HCT116 (cell line): ENCODE data around the gene CRB1. TPM values are rescaled to one million over a fixed set of nuclear protein-coding genes. Genes with fewer than 3 reads are reported as not detected.

Experiments used
- ATAC-seq: fragments of 200-7000 bp; cut with Tn5 transposase; 2 replicates; pipeline ENCODE4 v1.9.1; 2020; ENCODE audit warnings: mild to moderate bottlenecking, moderate library complexity
- BruUV-seq: library from RNA; stranded (reverse); fragments of 400-500 nt; replicated peaks from 2 replicates; lab custom pipeline; 2021; lab: Mats Ljungman, UMichigan
- CTCF ChIA-PET: fragments of 300-600 bp; sonication (Branson Sonifier 250); formaldehyde crosslinking; loops from one replicate; lab custom pipeline; 2021; ENCODE audit warnings: antibody characterized with exemption; lab: Charles Lee
- POLR2A ChIA-PET: fragments of 300-600, 350-600 bp; sonication (Branson Sonifier 250); formaldehyde crosslinking; loops from one replicate; lab custom pipeline; 2021; ENCODE audit warnings: antibody characterized with exemption; lab: Charles Lee
- RAD21 ChIA-PET, 2 experiments: fragments of 300-600 bp; sonication (Branson Sonifier 250); formaldehyde crosslinking; loops; one replicate each; lab custom pipeline; 2023; ENCODE audit warnings: low total read pairs in 2 of 2; ENCODE audit not compliant: uncharacterized antibody in 2 of 2, unreplicated experiment in 2 of 2, low non-redundant PET in 1 of 2; lab: Charles Lee
- DNase-seq: peaks from one replicate; pipeline ENCODE4 v3.0.0-alpha.2; 2010; ENCODE audit warnings: low read depth, low spot score
- H2AFZ ChIP-seq: fragments of 200-600 bp; shearing (Covaris generic), sonication (generic); 2 replicates; pipeline ENCODE4 v1.6.1; 2017; ENCODE audit warnings: low read depth, mixed run types, mixed read lengths, antibody characterized with exemption, low read length; ENCODE audit not compliant: poor library complexity, severe bottlenecking
- H3K27ac ChIP-seq: 2 replicates; pipeline ENCODE4 v1.5.1; 2012; ENCODE audit warnings: low read depth, low read length
- H3K27me3 ChIP-seq: fragments of 200-600 bp; sonication (generic); 2 replicates; pipeline ENCODE4 v1.6.1; 2016; ENCODE audit warnings: mixed run types, low read length, mixed read lengths; ENCODE audit not compliant: insufficient read depth
- H3K36me3 ChIP-seq, 2 experiments: fragments of 200-500 bp in 1 of 2; fragments of 200-600 bp in 1 of 2; sonication (Bioruptor generic) in 1 of 2; sonication (generic) in 1 of 2; 2 replicates each; pipeline versions ENCODE4 v1.5.1 to v1.6.1; 2014 to 2016; ENCODE audit warnings: low read length in 2 of 2, inconsistent platforms in 1 of 2, mixed read lengths in 1 of 2, mixed run types in 1 of 2; ENCODE audit not compliant: insufficient read depth in 2 of 2, control insufficient read depth in 1 of 2
- H3K4me1 ChIP-seq, 2 experiments: fragments of 200-600 bp in 1 of 2; sonication (generic) in 1 of 2; 2 replicates each; pipeline versions ENCODE4 v1.5.1 to v1.6.1; 2012 to 2017; ENCODE audit warnings: low read length in 2 of 2, inconsistent platforms in 1 of 2, mild to moderate bottlenecking in 1 of 2, mixed read lengths in 1 of 2, mixed run types in 1 of 2, moderate library complexity in 1 of 2; ENCODE audit not compliant: insufficient read depth in 2 of 2, control insufficient read depth in 1 of 2
- H3K4me2 ChIP-seq: fragments of 200-600 bp; sonication (generic); 2 replicates; pipeline ENCODE4 v1.6.1; 2017; ENCODE audit warnings: mixed run types, low read length, mixed read lengths
- H3K4me3 ChIP-seq, 2 experiments: fragments of 200-600 bp in 1 of 2; sonication (generic) in 1 of 2; replicated peaks in 1 of 2; 2 replicates each; pipeline ENCODE4 v1.5.1; 2011 to 2016; ENCODE audit warnings: low read length in 2 of 2, control low read depth in 1 of 2, low read depth in 1 of 2, mild to moderate bottlenecking in 1 of 2, mixed read lengths in 1 of 2, mixed run types in 1 of 2
- H3K79me2 ChIP-seq: fragments of 200-600 bp; sonication (generic); 2 replicates; pipeline ENCODE4 v1.6.1; 2017; ENCODE audit warnings: mild to moderate bottlenecking, mixed run types, low read length, moderate library complexity, mixed read lengths; ENCODE audit not compliant: insufficient read depth
- H3K9ac ChIP-seq: fragments of 200-600 bp; sonication (generic); 2 replicates; pipeline ENCODE4 v1.6.1; 2016; ENCODE audit warnings: low read length, mixed read lengths
- H3K9me2 ChIP-seq: fragments of 200-600 bp; sonication (generic), shearing (Covaris generic); 2 replicates; pipeline ENCODE4 v1.6.1; 2017; ENCODE audit warnings: mixed run types, mild to moderate bottlenecking, moderate library complexity; ENCODE audit not compliant: insufficient read depth
- H3K9me3 ChIP-seq, 2 experiments: fragments of 200-500 bp in 1 of 2; fragments of 200-600 bp in 1 of 2; sonication (Bioruptor generic) in 1 of 2; sonication (generic) in 1 of 2; 2 replicates each; pipeline ENCODE4 v1.6.1; 2014 to 2017; ENCODE audit warnings: low read length in 2 of 2, mixed read lengths in 2 of 2, inconsistent platforms in 1 of 2, low read depth in 1 of 2, mild to moderate bottlenecking in 1 of 2, mixed run types in 1 of 2, moderate library complexity in 1 of 2; ENCODE audit not compliant: control insufficient read depth in 1 of 2, insufficient read depth in 1 of 2
- H4K20me1 ChIP-seq: fragments of 200-600 bp; sonication (generic), shearing (Covaris generic); 2 replicates; pipeline ENCODE4 v1.6.1; 2017; ENCODE audit warnings: mixed run types, mild to moderate bottlenecking, moderate library complexity; ENCODE audit not compliant: insufficient read depth
- ATF3 ChIP-seq: IDR thresholded peaks from 2 replicates; pipeline ENCODE4 v1.6.1; 2012
- EZH2phosphoT487 ChIP-seq: fragments of 200-600 bp; IDR thresholded peaks from 2 replicates; pipeline ENCODE4 v1.6.1; 2018; ENCODE audit warnings: antibody characterized with exemption, borderline replicate concordance
- FOSL1 ChIP-seq: IDR thresholded peaks from 2 replicates; pipeline ENCODE4 v1.6.1; 2012; ENCODE audit warnings: low read depth
- JUND ChIP-seq: IDR thresholded peaks from 2 replicates; pipeline ENCODE4 v1.6.1; 2012
- RAD21 ChIP-seq: IDR thresholded peaks from 2 replicates; pipeline ENCODE4 v1.6.1; 2012; ENCODE audit warnings: low read depth, mild to moderate bottlenecking
- REST ChIP-seq: IDR thresholded peaks from 2 replicates; pipeline ENCODE4 v1.6.1; 2012; ENCODE audit warnings: low read depth
- SIN3A ChIP-seq: IDR thresholded peaks from 2 replicates; pipeline ENCODE4 v1.6.1; 2012; ENCODE audit warnings: low read depth
- SP1 ChIP-seq: IDR thresholded peaks from 2 replicates; pipeline ENCODE4 v1.6.1; 2012; ENCODE audit warnings: low read depth
- SRF ChIP-seq: IDR thresholded peaks from 2 replicates; pipeline ENCODE4 v1.6.1; 2012; ENCODE audit warnings: low read depth
- intact Hi-C: fragments of 100-400 bp; cut with micrococcal nuclease; formaldehyde crosslinking; loops from 2 replicates; pipeline ENCODE4 v1.10.0; 2022
- total RNA-seq: library from RNA; stranded (reverse); gene quantifications from one replicate; pipeline ENCODE4 v1.2.1, GENCODE V29; 2021; ENCODE audit not compliant: unreplicated experiment

The CRB1 gene
- total RNA-seq, 1 experiment from 2014 or later = 0.07 TPM

- Histone ChIP-seq H3K4me2 (no peak overlapping the region), H2AFZ (no peak overlapping the region), H3K4me3 (no peak overlapping the region), H3K9ac (no peak overlapping the region), H4K20me1 (no peaks in the 10 kb centered on the region; the same call in 1 of the 2 replicates), H3K79me2 (no peaks in the 10 kb centered on the region), H3K9me2 (no peaks in the 10 kb centered on the region), H3K4me1 (no peaks in the 10 kb centered on the region), H3K27me3 (no peaks in the 10 kb centered on the region), H3K36me3 (no peaks in the 10 kb centered on the region), H3K27ac (no peak overlapping the region), H3K9me3 (no peaks in the 10 kb centered on the region)
- RAD21 ChIA-PET = no interaction called here
- POLR2A ChIA-PET = no interaction called here
- intact Hi-C loops = no loop called here
- BruUV-seq = no TSS peak
- CTCF ChIA-PET = no interaction called here
- no peak for TF ChIP-seq ATF3
- TF ChIP-seq REST = no peak
- no peak for TF ChIP-seq RAD21
- ATAC-seq = no peak
- DNase-seq = no peak
Observed at GRCh38 chr1:197467881-197468280, 199.8 kb downstream of the CRB1 start.

- ChIA-PET RAD21 (no interaction called here), CTCF (no interaction called here), POLR2A (no interaction called here)
- H4K20me1 ChIP-seq = no peaks in the 10 kb centered on the region; the same call in 1 of the 2 replicates
- no peak for TF ChIP-seq RAD21
- no peak for TF ChIP-seq ATF3
- no peak for TF ChIP-seq EZH2phosphoT487
- no peak for TF ChIP-seq SP1
- TF ChIP-seq SIN3A = no peak
- no peak for TF ChIP-seq JUND
- no peak for TF ChIP-seq SRF
- TF ChIP-seq FOSL1 = no peak
- BruUV-seq = no TSS peak
- no peaks in the 10 kb centered on the region for H3K9me3 ChIP-seq
- no peak overlapping the region for H2AFZ ChIP-seq
- ATAC-seq (no peak), DNase-seq (no peak)
- no peaks in the 10 kb centered on the region for H3K27me3 ChIP-seq
- no peaks in the 10 kb centered on the region for H3K79me2 ChIP-seq
- intact Hi-C loops = no loop called here
- no peak overlapping the region for H3K4me3 ChIP-seq
- no peak overlapping the region for H3K27ac ChIP-seq
- no peak overlapping the region for H3K4me2 ChIP-seq
- no peaks in the 10 kb centered on the region for H3K4me1 ChIP-seq
- H3K36me3 ChIP-seq = no peaks in the 10 kb centered on the region
- H3K9ac ChIP-seq = no peak overlapping the region
- H3K9me2 ChIP-seq = no peaks in the 10 kb centered on the region
Observed at GRCh38 chr1:197468543-197469175, 200.6 kb downstream of the CRB1 start.
